Measurements from ENCODE around the gene ANKRD12. TPM values are rescaled to one million over a fixed set of nuclear protein-coding genes. Genes with fewer than 3 reads are reported as not detected.
A peak's percentile ranks its signal among the peaks of the same experiment; 100 is the strongest.

ANKRD12 gene
- total RNA-seq, 6 experiments from 2014 or later: 12.3 to 38.7 (median 21.4) TPM

DNA sequence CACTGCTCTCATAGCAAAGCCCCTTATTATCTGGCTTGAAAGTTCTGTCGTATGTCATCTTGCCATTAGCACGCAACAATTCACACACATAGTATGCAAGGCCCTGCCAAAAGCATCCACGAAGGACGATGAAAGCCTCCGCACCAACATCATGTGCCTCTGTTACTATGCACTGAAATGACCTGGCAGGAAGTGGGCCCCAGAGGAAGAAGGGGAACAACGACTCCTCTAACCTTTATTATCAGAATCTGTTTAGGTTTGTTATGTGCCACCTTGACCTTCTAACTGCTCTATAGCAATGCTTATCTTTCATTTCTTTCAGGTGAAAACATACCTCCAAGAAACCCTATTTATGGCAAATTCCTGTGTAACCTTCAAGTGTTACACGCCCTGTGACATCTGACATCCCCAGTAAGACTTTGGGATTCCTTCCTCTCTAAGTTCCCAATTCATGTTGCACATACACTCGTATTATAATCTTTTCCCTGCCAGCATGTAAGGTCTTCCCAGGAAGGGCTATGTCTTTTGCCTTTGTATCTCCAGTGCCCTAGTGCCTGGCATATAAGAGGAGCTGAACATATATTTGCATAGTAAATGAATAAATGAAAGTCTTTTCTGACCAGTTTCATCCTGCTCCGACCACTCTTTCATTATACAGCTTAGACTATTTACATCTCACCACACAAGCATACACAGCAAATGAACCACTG is 41.1 kb upstream of the ANKRD12 start:
- Histone ChIP-seq H3K27ac (peak overlapping the region in 1 of 3 donors; percentile 37), H3K4me1 (peaks cover 0 to 31% (median 6%) of the 10 kb centered on the region in 4 donors), H3K9me3 (no peaks in the 10 kb centered on the region), H3K27me3 (no peaks in the 10 kb centered on the region), H3K4me3 (no peak overlapping the region), H3K36me3 (no peaks in the 10 kb centered on the region)
- no peak for DNase-seq
- TF ChIP-seq, protein P1, sequence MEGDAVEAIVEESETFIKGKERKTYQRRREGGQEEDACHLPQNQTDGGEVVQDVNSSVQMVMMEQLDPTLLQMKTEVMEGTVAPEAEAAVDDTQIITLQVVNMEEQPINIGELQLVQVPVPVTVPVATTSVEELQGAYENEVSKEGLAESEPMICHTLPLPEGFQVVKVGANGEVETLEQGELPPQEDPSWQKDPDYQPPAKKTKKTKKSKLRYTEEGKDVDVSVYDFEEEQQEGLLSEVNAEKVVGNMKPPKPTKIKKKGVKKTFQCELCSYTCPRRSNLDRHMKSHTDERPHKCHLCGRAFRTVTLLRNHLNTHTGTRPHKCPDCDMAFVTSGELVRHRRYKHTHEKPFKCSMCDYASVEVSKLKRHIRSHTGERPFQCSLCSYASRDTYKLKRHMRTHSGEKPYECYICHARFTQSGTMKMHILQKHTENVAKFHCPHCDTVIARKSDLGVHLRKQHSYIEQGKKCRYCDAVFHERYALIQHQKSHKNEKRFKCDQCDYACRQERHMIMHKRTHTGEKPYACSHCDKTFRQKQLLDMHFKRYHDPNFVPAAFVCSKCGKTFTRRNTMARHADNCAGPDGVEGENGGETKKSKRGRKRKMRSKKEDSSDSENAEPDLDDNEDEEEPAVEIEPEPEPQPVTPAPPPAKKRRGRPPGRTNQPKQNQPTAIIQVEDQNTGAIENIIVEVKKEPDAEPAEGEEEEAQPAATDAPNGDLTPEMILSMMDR (IDR thresholded peaks at IDR 0.05): no peak
- no peak for TF ChIP-seq POLR2A (IDR thresholded peaks at IDR 0.05)
- 43% methylated on average over 7 of the region's 9 CpGs for WGBS (ENCODE audit: insufficient coverage, low coverage, low lambda C conversion rate, missing lambda C conversion rate)
- no peak for ATAC-seq
- intact Hi-C loops (cut with DNase I): no loop called here

DNA sequence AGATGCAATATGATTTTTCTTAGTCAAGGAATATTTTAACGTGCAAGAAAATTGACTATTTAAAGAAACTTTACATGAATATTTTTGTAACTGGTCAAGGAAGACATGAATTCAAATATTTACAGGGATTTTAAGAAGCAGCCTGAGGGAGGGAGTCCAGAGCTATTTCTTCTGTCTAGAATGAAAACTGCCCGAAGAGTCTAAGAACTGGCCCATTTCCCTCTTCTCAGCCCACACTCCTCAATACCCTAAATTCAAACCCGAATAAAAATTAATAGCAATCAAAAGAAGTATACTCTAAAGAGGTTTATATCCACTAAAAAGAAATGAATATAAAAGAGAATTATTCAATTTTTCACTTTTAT is 40.6 kb upstream of the ANKRD12 start:
- Histone ChIP-seq H3K9me3 (no peaks in the 10 kb centered on the region), H3K4me3 (no peak overlapping the region), H3K27me3 (no peaks in the 10 kb centered on the region), H3K27ac (no peak overlapping the region), H3K36me3 (no peaks in the 10 kb centered on the region), H3K4me1 (peaks cover 0 to 31% (median 6%) of the 10 kb centered on the region in 4 donors)
- 74% methylated on average over 3 of the region's 3 CpGs for WGBS (ENCODE audit: insufficient coverage, low coverage, low lambda C conversion rate, missing lambda C conversion rate)
- intact Hi-C loops (cut with DNase I): no loop called here
- ATAC-seq (no peak), DNase-seq (no peak)
- TF ChIP-seq, protein P1 (IDR thresholded peaks at IDR 0.05): no peak
- no peak for TF ChIP-seq POLR2A (IDR thresholded peaks at IDR 0.05)

DNA sequence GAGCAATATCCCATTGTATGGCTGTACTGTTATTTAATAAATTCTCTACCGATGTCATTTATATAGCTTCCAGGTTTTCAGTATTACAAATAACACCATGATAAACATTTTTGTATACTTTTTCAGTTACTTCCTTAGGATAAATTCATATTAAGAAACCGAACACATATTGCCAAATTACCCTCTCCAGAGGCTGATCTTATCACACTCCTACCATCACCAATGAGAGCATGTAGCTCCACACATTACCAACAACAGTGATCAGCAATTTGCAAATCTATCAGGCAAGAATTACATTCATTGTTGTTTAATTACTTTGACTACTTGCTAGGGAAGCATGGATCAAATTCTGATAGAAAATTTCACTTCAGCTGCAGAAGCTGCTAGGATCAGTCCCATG is 39.9 kb upstream of the ANKRD12 start:
- intact Hi-C loops (cut with DNase I): no loop called here
- Histone ChIP-seq H3K27me3 (no peaks in the 10 kb centered on the region), H3K36me3 (no peaks in the 10 kb centered on the region), H3K4me1 (peaks cover 0 to 35% (median 6%) of the 10 kb centered on the region in 4 donors), H3K9me3 (no peaks in the 10 kb centered on the region), H3K27ac (no peak overlapping the region), H3K4me3 (no peak overlapping the region)
- ATAC-seq (no peak), DNase-seq (no peak)
- WGBS (ENCODE audit: insufficient coverage, low coverage, low lambda C conversion rate, missing lambda C conversion rate): 75% methylated on average over 2 of the region's 2 CpGs
- TF ChIP-seq POLR2A (IDR thresholded peaks at IDR 0.05): no peak
- TF ChIP-seq, protein P1 (IDR thresholded peaks at IDR 0.05): no peak

DNA sequence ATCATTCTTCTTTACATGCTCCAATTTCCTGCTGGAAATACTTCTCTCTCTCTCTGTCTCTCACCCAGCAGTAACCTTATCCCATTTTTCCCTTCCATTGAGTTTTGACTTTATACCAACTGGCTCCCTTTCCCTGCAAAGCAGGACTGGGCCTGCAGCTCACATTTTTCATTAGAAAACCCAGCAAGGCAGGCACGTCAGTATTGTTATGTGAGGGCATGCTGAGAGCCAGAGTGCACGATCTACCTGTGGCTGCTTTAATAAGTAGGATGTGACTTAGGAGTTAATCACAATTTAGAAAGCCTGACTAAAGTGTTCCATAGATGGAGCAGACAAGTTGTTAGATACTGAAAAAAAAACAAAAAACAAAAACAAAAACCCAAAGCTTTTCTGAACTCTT is 39.2 kb upstream of the ANKRD12 start:
- TF ChIP-seq, protein P1 (IDR thresholded peaks at IDR 0.05): no peak
- no peak for TF ChIP-seq POLR2A (IDR thresholded peaks at IDR 0.05)
- H3K27ac ChIP-seq: no peak overlapping the region
- intact Hi-C loops (cut with DNase I): no loop called here
- no peaks in the 10 kb centered on the region for H3K27me3 ChIP-seq
- DNase-seq: no peak
- peaks cover 0 to 32% (median 6%) of the 10 kb centered on the region in 4 donors for H3K4me1 ChIP-seq
- no peak overlapping the region for H3K4me3 ChIP-seq
- ATAC-seq: no peak
- H3K36me3 ChIP-seq: no peaks in the 10 kb centered on the region
- no peaks in the 10 kb centered on the region for H3K9me3 ChIP-seq
- WGBS (ENCODE audit: insufficient coverage, low coverage, low lambda C conversion rate, missing lambda C conversion rate): 92% methylated on average over 2 of the region's 2 CpGs
